Testis (tissue), 3 donors: ENCODE measurements around the gene NEUROG1. TPM values are rescaled to one million over a fixed set of nuclear protein-coding genes. Genes with fewer than 3 reads are reported as not detected.

Experiments
- DNase-seq: peaks from one replicate; pipeline ENCODE4 v3.0.0-alpha.2; 2019
- H3K27ac ChIP-seq, 2 donors: fragments of 200-600 bp; sonication (generic); one replicate each; pipeline ENCODE4 v1.5.1; 2019
- H3K27me3 ChIP-seq: fragments of 200-600 bp; sonication (generic); one replicate; pipeline ENCODE4 v1.5.1; 2019
- H3K36me3 ChIP-seq: fragments of 200-600 bp; sonication (generic); one replicate; pipeline ENCODE4 v1.5.1; 2017; ENCODE audit warnings: low read depth; ENCODE audit errors: missing control alignments
- H3K4me1 ChIP-seq: fragments of 200-600 bp; sonication (generic); one replicate; pipeline ENCODE4 v1.5.1; 2019
- H3K4me3 ChIP-seq, 2 donors: fragments of 200-600 bp; sonication (generic); one replicate each; pipeline ENCODE4 v1.5.1; 2017 to 2019
- H3K9me3 ChIP-seq: fragments of 200-600 bp; sonication (generic); one replicate; pipeline ENCODE4 v1.5.1; 2017
- CTCF ChIP-seq, 3 experiments: fragments of 450-650 bp in 2 of 3; fragments of 200-600 bp in 1 of 3; sonication (generic) in 1 of 3; IDR thresholded peaks; one replicate each; pipeline ENCODE4 v1.5.1; 2016 to 2019; ENCODE audit warnings: antibody characterized with exemption in 3 of 3, mild to moderate bottlenecking in 2 of 3, moderate library complexity in 1 of 3
- POLR2A ChIP-seq: fragments of 450-650 bp; IDR thresholded peaks from one replicate; pipeline ENCODE4 v1.6.1; 2017; ENCODE audit warnings: antibody characterized with exemption, mild to moderate bottlenecking, moderate library complexity
- WGBS, 2 donors: methylation state at CpG; one replicate each; pipeline ENCODE4 v1.1.5; 2018; 5-methylcytosine and 5-hydroxymethylcytosine counted together
- intact Hi-C: fragments of 100-400 bp; cut with DNase I; formaldehyde crosslinking; loops from one replicate; pipeline ENCODE4 v1.15.1; 2023; ENCODE audit warnings: low total_unique reads
- polyA plus RNA-seq: library from polyadenylated mRNA; stranded (reverse); fragments of 350-450 nt; fragmentation: Illumina TruSeq; extraction: RNeasy Lipid Tissue Mini Kit (QIAGEN cat#74804); gene quantifications from one replicate; pipeline ENCODE4 v1.2.3, GENCODE V29; 2014; ENCODE audit warnings: low read depth, low replicate concordance; ENCODE audit not compliant: insufficient read depth
- total RNA-seq, 2 donors: library from RNA; depleted of rRNA; stranded (reverse); fragments of >200 nt; gene quantifications; one replicate each; pipeline ENCODE4 v1.2.3, GENCODE V29; 2016

NEUROG1 gene
- total and polyA plus RNA-seq, 3 donors from 2014 or later, result not detected

GRCh38 chr5:135526924-135527323, 8.8 kb downstream of the NEUROG1 start:
- Histone ChIP-seq H3K9me3 (no peaks in the 10 kb centered on the region), H3K4me1 (no peaks in the 10 kb centered on the region), H3K36me3 (no peaks in the 10 kb centered on the region), H3K27ac (no peak overlapping the region), H3K4me3 (no peak overlapping the region), H3K27me3 (no peaks in the 10 kb centered on the region)
- intact Hi-C loops, result no loop called here
- DNase-seq, result no peak
- TF ChIP-seq POLR2A (no peak), CTCF (IDR thresholded peaks at IDR 0.05) (no peak)

- Histone ChIP-seq H3K4me3 (no peak overlapping the region), H3K36me3 (no peaks in the 10 kb centered on the region), H3K4me1 (no peaks in the 10 kb centered on the region), H3K27me3 (no peaks in the 10 kb centered on the region), H3K27ac (no peak overlapping the region), H3K9me3 (no peaks in the 10 kb centered on the region)
- 57 to 63% methylated on average over 2 of the region's 2 CpGs for WGBS, 2 donors
- TF ChIP-seq POLR2A (no peak), CTCF (IDR thresholded peaks at IDR 0.05) (no peak)
- no peak for DNase-seq
- intact Hi-C loops, result no loop called here
These were observed 13.8 kb downstream of the NEUROG1 start for GRCh38 chr5:135521964-135522363.

GRCh38 chr5:135517631-135518030, 18.1 kb downstream of the NEUROG1 start:
- intact Hi-C loops, result no loop called here
- no peak for DNase-seq
- H3K36me3 ChIP-seq, result no peaks in the 10 kb centered on the region
- H3K4me3 ChIP-seq, result no peak overlapping the region
- H3K27me3 ChIP-seq, result no peaks in the 10 kb centered on the region
- H3K9me3 ChIP-seq, result no peaks in the 10 kb centered on the region
- no peak overlapping the region for H3K27ac ChIP-seq
- 83 to 86% methylated on average over 4 of the region's 4 CpGs for WGBS, 2 donors
- no peak for TF ChIP-seq POLR2A
- TF ChIP-seq CTCF (IDR thresholded peaks at IDR 0.05), result no peak
- H3K4me1 ChIP-seq, result no peaks in the 10 kb centered on the region

- 92 to 97% methylated on average over 3 of the region's 3 CpGs for WGBS, 2 donors
These were observed 21.6 kb downstream of the NEUROG1 start for GRCh38 chr5:135514116-135514515.

More at GRCh38 chr5:135514116-135514515, 21.6 kb downstream of the NEUROG1 start:
- no peak overlapping the region for H3K27ac ChIP-seq
- H3K27me3 ChIP-seq, result no peaks in the 10 kb centered on the region
- TF ChIP-seq POLR2A (no peak), CTCF (IDR thresholded peaks at IDR 0.05) (no peak)
- H3K4me3 ChIP-seq, result no peak overlapping the region
- no peaks in the 10 kb centered on the region for H3K9me3 ChIP-seq
- H3K36me3 ChIP-seq, result no peaks in the 10 kb centered on the region
- DNase-seq, result no peak
- intact Hi-C loops, result no loop called here
- no peaks in the 10 kb centered on the region for H3K4me1 ChIP-seq
